SK-N-SH (cell line): ENCODE data around the gene KMT2B. TPM values are rescaled to one million over a fixed set of nuclear protein-coding genes. Genes with fewer than 3 reads are reported as not detected.

Experiments
- CTCF ChIA-PET: fragments of 300-600, 350-600 bp; formaldehyde crosslinking; extraction: SDS; loops from one replicate; lab custom pipeline; 2021; lab: Yijun Ruan, JAX
- POLR2A ChIA-PET: fragments of 350-600 bp; sonication (Branson Sonifier 250); formaldehyde crosslinking; extraction: SDS; loops from one replicate; lab custom pipeline; 2020; ENCODE audit warnings: antibody characterized with exemption, inconsistent platforms; lab: Yijun Ruan, JAX
- DNase-seq: peaks from one replicate; pipeline ENCODE4 v3.0.0; 2012
- H2AFZ ChIP-seq: fragments of 200-600 bp; sonication (generic); 2 replicates; pipeline ENCODE4 v1.8.1; 2016; ENCODE audit warnings: antibody characterized with exemption, mild to moderate bottlenecking, low read depth
- H3F3A ChIP-seq: fragments of 200-600 bp; sonication (generic); replicated peaks from 2 replicates; pipeline ENCODE3; 2016; ENCODE audit warnings: antibody characterized with exemption, mild to moderate bottlenecking; ENCODE audit not compliant: insufficient read depth
- H3K27ac ChIP-seq, 2 experiments: fragments of 200-500 bp in 1 of 2; fragments of 200-600 bp in 1 of 2; sonication (Bioruptor generic) in 1 of 2; sonication (generic), shearing (Covaris generic) in 1 of 2; 2 replicates each; pipeline versions ENCODE4 v1.5.1 to v1.6.1; 2014 to 2016; ENCODE audit warnings: low read depth in 2 of 2, inconsistent platforms in 1 of 2, low read length in 1 of 2, mild to moderate bottlenecking in 1 of 2, mixed read lengths in 1 of 2
- H3K27me3 ChIP-seq: fragments of 200-600 bp; sonication (generic), shearing (Covaris generic); 2 replicates; pipeline ENCODE4 v1.6.1; 2016; ENCODE audit warnings: mixed run types; ENCODE audit not compliant: insufficient read depth
- H3K36me3 ChIP-seq, 2 experiments: fragments of 200-500 bp in 1 of 2; fragments of 200-600 bp in 1 of 2; sonication (Bioruptor generic) in 1 of 2; sonication (generic) in 1 of 2; replicated peaks in 1 of 2; 2 replicates each; pipeline versions ENCODE3 to v1.5.1; 2014 to 2016; ENCODE audit warnings: low read length in 1 of 2, mild to moderate bottlenecking in 1 of 2; ENCODE audit not compliant: insufficient read depth in 2 of 2, control insufficient read depth in 1 of 2
- H3K4me1 ChIP-seq, 2 experiments: fragments of 200-500 bp in 1 of 2; fragments of 200-600 bp in 1 of 2; sonication (Bioruptor generic) in 1 of 2; sonication (generic), shearing (Covaris generic) in 1 of 2; 2 replicates each; pipeline versions ENCODE4 v1.5.1 to v1.6.1; 2014 to 2016; ENCODE audit warnings: low read depth in 1 of 2, low read length in 1 of 2, mixed run types in 1 of 2; ENCODE audit not compliant: insufficient read depth in 2 of 2, control insufficient read depth in 1 of 2
- H3K4me2 ChIP-seq: fragments of 200-600 bp; sonication (generic), shearing (Covaris generic); 2 replicates; pipeline ENCODE4 v1.6.1; 2017; ENCODE audit warnings: mixed run types
- H3K4me3 ChIP-seq, 2 experiments: fragments of 200-500 bp in 1 of 2; fragments of 200-600 bp in 1 of 2; sonication (Bioruptor generic) in 1 of 2; sonication (generic), shearing (Covaris generic) in 1 of 2; 2 replicates each; pipeline versions ENCODE4 v1.5.1 to v1.8.1; 2014 to 2016; ENCODE audit warnings: low read depth in 2 of 2, inconsistent platforms in 1 of 2, low read length in 1 of 2, mild to moderate bottlenecking in 1 of 2, mixed read lengths in 1 of 2, moderate library complexity in 1 of 2
- H3K79me2 ChIP-seq: fragments of 200-600 bp; sonication (generic); 2 replicates; pipeline ENCODE4 v1.8.1; 2017; ENCODE audit warnings: mild to moderate bottlenecking; ENCODE audit not compliant: insufficient read depth
- H3K9ac ChIP-seq: fragments of 200-600 bp; sonication (generic); 2 replicates; pipeline ENCODE4 v1.6.1; 2017; ENCODE audit warnings: mixed run types
- H3K9me2 ChIP-seq: fragments of 200-600 bp; sonication (generic); 2 replicates; pipeline ENCODE4 v1.6.1; 2017; ENCODE audit warnings: mixed run types
- H3K9me3 ChIP-seq: fragments of 200-600 bp; sonication (generic); 2 replicates; pipeline ENCODE4 v1.6.1; 2017; ENCODE audit warnings: mixed run types, mild to moderate bottlenecking, moderate library complexity
- H4K20me1 ChIP-seq: fragments of 200-600 bp; sonication (generic); 2 replicates; pipeline ENCODE4 v1.6.1; 2017; ENCODE audit warnings: mild to moderate bottlenecking, mixed run types; ENCODE audit not compliant: insufficient read depth
- EZH2phosphoT487 ChIP-seq: fragments of 200-600 bp; sonication (generic); IDR thresholded peaks from 2 replicates; pipeline ENCODE4 v1.6.1; 2017; ENCODE audit warnings: low read depth, mixed run types, mild to moderate bottlenecking, antibody characterized with exemption, moderate library complexity, borderline replicate concordance
- GATA2 ChIP-seq: sonication (generic); formaldehyde crosslinking; IDR thresholded peaks from 2 replicates; pipeline ENCODE4 v1.5.0; 2020; ENCODE audit warnings: mild to moderate bottlenecking, missing genetic modification reagents
- IRF3 ChIP-seq: fragments of 150-350 bp; IDR thresholded peaks from 2 replicates; pipeline ENCODE4 v1.6.1; 2016; ENCODE audit warnings: mild to moderate bottlenecking, low read depth, low read length
- JUND ChIP-seq: IDR thresholded peaks from 2 replicates; pipeline ENCODE4 v1.4.0; 2012
- NRF1 ChIP-seq: IDR thresholded peaks from 2 replicates; pipeline ENCODE4 v1.6.1; 2012; ENCODE audit warnings: low read depth, mild to moderate bottlenecking, low read length
- PBX3 ChIP-seq: IDR thresholded peaks from 2 replicates; pipeline ENCODE4; 2012
- RAD21 ChIP-seq: IDR thresholded peaks from 2 replicates; pipeline ENCODE4 v1.6.1; 2012; ENCODE audit warnings: mild to moderate bottlenecking, low read length
- SMC3 ChIP-seq: IDR thresholded peaks from 2 replicates; pipeline ENCODE4 v1.6.1; 2012; ENCODE audit warnings: low read depth, low read length, improper control_type of control experiment
- TEAD4 ChIP-seq: IDR thresholded peaks from 2 replicates; pipeline ENCODE4 v1.4.0; 2012; ENCODE audit warnings: mild to moderate bottlenecking, borderline replicate concordance; ENCODE audit not compliant: insufficient read depth
- USF2 ChIP-seq: fragments of 150-350 bp; IDR thresholded peaks from 2 replicates; pipeline ENCODE4 v1.6.1; 2017; ENCODE audit warnings: antibody characterized with exemption, low read length, low read depth, borderline replicate concordance
- ZBTB33 ChIP-seq: IDR thresholded peaks from 2 replicates; pipeline ENCODE4 v1.4.0; 2012; ENCODE audit warnings: low read depth, borderline replicate concordance
- WGBS: methylation state at CpG from one replicate; pipeline ENCODE4 v1.1.6; 2017; ENCODE audit warnings: low lambda C conversion rate; 5-methylcytosine and 5-hydroxymethylcytosine counted together
- polyA plus RNA-seq, 3 experiments: library from polyadenylated mRNA; depleted of rRNA; stranded (reverse); fragments of >200 nt; gene quantifications; 2 replicates each; pipeline ENCODE4 v1.2.3, GENCODE V29; 2012

The KMT2B gene
- polyA plus RNA-seq, 1 of the 3 experiments (the other 2 are of a cell fraction) = 29.2 TPM

GRCh38 chr19:35751839-35752745 lies 34.3 kb downstream of the KMT2B start:
- DNase-seq = no peak
- Histone ChIP-seq H3K4me2 (no peak overlapping the region), H3K9ac (no peak overlapping the region), H3K27ac (no peak overlapping the region), H3K36me3 (peaks cover 11 to 32% of the 10 kb centered on the region in 2 experiments), H3K4me1 (peaks cover 9 to 11% of the 10 kb centered on the region in 2 experiments; a peak in 3 of 4 replicates), H3K9me3 (no peaks in the 10 kb centered on the region), H3K27me3 (no peaks in the 10 kb centered on the region), H3K4me3 (no peak overlapping the region), H2AFZ (no peak overlapping the region), H3K79me2 (peaks cover 35% of the 10 kb centered on the region), H4K20me1 (no peaks in the 10 kb centered on the region), H3K9me2 (no peaks in the 10 kb centered on the region), H3F3A (peaks cover 11% of the 10 kb centered on the region)
- ChIA-PET CTCF (interaction anchor here (1.8 kb wide), 1 partner anchor 68 kb away, joined by 6 read pairs; no protein-coding TSS in a partner anchor), POLR2A (no interaction called here)
- WGBS = 95% methylated on average over 12 of the region's 14 CpGs
- no peak for TF ChIP-seq IRF3
- no peak for TF ChIP-seq PBX3
- TF ChIP-seq RAD21 = no peak
- TF ChIP-seq NRF1 = no peak
- TF ChIP-seq EZH2phosphoT487 = no peak
- TF ChIP-seq GATA2 = no peak
- no peak for TF ChIP-seq USF2
- no peak for TF ChIP-seq TEAD4
- no peak for TF ChIP-seq JUND
- no peak for TF ChIP-seq ZBTB33
- no peak for TF ChIP-seq SMC3
